Right lobe of liver (tissue), 4 donors: ENCODE results near the gene STAC.

Experiments
- CTCF ChIP-seq, 4 donors: fragments of 200-600 bp in 3 of 4; fragments of 450-650 bp in 1 of 4; IDR thresholded peaks; one replicate each; pipeline versions ENCODE4 v1.5.1 to v1.8.0; 2016 to 2022; ENCODE audit warnings: antibody characterized with exemption in 4 of 4, mild to moderate bottlenecking in 2 of 4
- POLR2A ChIP-seq: fragments of 450-650 bp; IDR thresholded peaks from one replicate; pipeline ENCODE4 v1.6.1; 2017; ENCODE audit warnings: antibody characterized with exemption, mild to moderate bottlenecking
- donor health status: DM: no; HTN: no; CAD: no.
- donor health status: DM: no; HTN: no; CAD: no.
- donor health status: DM: no; HTN: yes; CAD: no.

GRCh38 chr3:36428445-36428844 is 48.1 kb downstream of the STAC start:
- TF ChIP-seq CTCF (IDR thresholded peaks at IDR 0.05) (no peak), POLR2A (no peak)
